Cardiac fibroblast (primary cell): ENCODE results near the gene ATP6V0C.
"Not testable (repeated sequence)": the region's sequence is repeated elsewhere in the genome, so short reads cannot be mapped to it uniquely, and the experiment has no call there.

Source experiments
- DNase-seq, 2 donors: peaks; one replicate each; pipeline versions ENCODE4 v3.0.0 to v3.0.0-alpha.2; 2010; ENCODE audit warnings: low read depth in 2 of 2
- H3K4me3 ChIP-seq, 2 donors: replicated peaks in 1 of 2; 1 replicate in 1 of 2; 2 replicates in 1 of 2; pipeline ENCODE4 v1.5.1; 2011; ENCODE audit warnings: low read depth in 2 of 2, low read length in 2 of 2, mild to moderate bottlenecking in 2 of 2, moderate library complexity in 1 of 2
- CTCF ChIP-seq: IDR thresholded peaks from one replicate; pipeline ENCODE4 v1.5.1; 2011; ENCODE audit warnings: low read depth, mild to moderate bottlenecking, low read length, inconsistent platforms

Gene ATP6V0C

DNA sequence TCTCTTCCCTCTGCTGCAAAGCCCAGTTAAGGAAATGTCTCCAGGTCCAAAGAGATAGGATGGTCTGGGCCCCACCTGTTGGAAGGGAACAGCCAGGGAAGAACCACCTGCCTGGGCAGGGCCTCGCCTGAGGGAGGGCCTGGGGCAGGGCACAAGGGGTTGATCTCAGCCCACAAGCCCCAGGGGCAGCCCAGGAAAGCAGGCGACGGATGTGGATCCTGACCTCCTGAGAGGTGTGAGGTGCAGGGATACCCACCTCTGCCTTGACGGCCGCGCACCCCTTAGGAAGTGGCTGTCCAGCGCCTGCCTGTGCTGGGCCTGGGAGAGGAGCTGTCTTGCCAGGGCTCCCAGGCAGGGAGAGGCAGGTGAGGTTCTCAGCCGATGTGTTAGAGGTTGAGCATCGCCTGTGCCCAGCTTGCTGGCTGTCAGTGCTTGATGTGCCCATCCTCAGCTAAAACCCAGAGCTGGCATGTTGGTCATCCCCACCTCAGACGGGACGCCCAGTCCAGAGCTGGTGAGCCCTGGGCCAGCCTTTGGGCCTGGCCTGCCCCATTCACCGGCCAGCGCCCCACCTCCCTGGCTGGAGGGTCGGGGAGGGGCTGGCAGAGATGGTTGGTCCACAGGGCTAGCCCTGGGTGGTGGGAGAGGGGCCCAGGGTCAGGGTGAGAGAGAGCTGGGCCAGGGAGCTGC lies 17.0 kb downstream of the ATP6V0C start:
- DNase-seq, result no peak
- H3K4me3 ChIP-seq, result no peak overlapping the region

GRCh38 chr16:2531371-2531695 lies 17.6 kb downstream of the ATP6V0C start, which contains the start of gene CEMP1:
TSS of gene CEMP1 (minus strand) at chr16:2531408. CDS start at chr16:2531073, 335 bp downstream.
- peak within 1 kb of the TSS; percentile 61 to 63 for H3K4me3 ChIP-seq
- TF ChIP-seq CTCF, result no peak
- no peak for DNase-seq

More for the DNA sequence above, 17.0 kb downstream of the ATP6V0C start:
- TF ChIP-seq CTCF, result no peak

GRCh38 chr16:2531696-2532493 lies 18.1 kb downstream of the ATP6V0C start:
- DNase-seq, result peak; percentile 97 to 98
- H3K4me3 ChIP-seq, result peak overlapping the region; percentile 61 to 63
- no peak for TF ChIP-seq CTCF

GRCh38 chr16:2532494-2533141 lies 18.9 kb downstream of the ATP6V0C start:
- H3K4me3 ChIP-seq, result peak overlapping the region; percentile 61 to 63
- DNase-seq, result peak; percentile 44 to 59
- TF ChIP-seq CTCF, result no peak

- peak overlapping the region in 1 of 2 donors; percentile 63 for H3K4me3 ChIP-seq
- peak in 1 of 2 donors; percentile 29 for DNase-seq
These were observed 19.5 kb downstream of the ATP6V0C start for GRCh38 chr16:2533142-2533755.

GRCh38 chr16:2533912-2534311 lies 20.2 kb downstream of the ATP6V0C start:
- no peak for TF ChIP-seq CTCF
- no peak overlapping the region for H3K4me3 ChIP-seq
- no peak for DNase-seq

DNA sequence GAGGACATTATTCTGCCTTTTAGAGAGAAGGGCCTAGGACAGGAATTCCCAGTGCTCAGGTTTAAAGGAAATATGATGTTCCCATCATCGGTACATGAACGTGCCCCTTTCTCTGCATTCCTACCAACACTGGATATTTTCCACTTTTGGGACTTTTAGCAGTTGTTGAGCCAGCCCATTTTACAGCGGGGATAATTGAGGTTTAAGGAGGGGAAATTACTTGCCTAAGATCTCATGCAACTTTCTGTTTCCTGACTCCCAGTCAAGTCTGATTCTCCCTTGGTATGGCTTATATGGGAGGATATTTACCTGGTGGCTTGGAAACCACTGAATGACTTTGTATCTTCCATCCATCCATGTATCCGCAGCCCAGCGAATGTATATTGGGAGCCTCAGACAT lies 20.6 kb downstream of the ATP6V0C start:
- not testable (repeated sequence) for H3K4me3 ChIP-seq, DNase-seq
